ENCODE data around the gene FMN2. TPM values are rescaled to one million over a fixed set of nuclear protein-coding genes. Genes with fewer than 3 reads are reported as not detected.

FMN2 gene
- polyA plus RNA-seq, 2 of the 4 experiments (the other 2 are of a cell fraction), result 2.8 to 4.2 TPM

DNA sequence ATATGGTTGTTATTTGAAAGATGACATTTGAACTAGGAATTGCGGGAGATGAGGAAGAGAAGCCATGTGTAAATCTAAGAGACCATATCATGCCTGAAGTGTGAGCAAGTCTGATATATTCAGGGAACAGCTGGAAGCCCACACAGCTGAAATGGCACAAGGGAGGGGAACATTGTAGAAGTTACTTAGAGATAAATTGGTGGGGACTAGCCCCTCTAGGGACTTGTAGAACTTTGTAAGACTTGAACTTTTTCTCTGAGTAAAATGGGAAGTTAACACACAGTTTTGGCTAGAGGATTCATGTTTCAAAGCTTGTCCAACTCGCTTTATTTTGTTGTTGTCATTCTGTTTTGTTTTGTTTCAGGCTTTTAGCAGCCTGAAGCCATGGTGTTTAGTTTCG lies 216.4 kb downstream of the FMN2 start:
- FAIRE-seq, result no peak
- 86% methylated on average over 3 of the region's 3 CpGs for WGBS (ENCODE audit: missing lambda C conversion rate)
- ChIA-PET POLR2A (no interaction called here), CTCF (no interaction called here)
- H3K9me3 ChIP-seq, result peaks cover 10% of the 10 kb centered on the region
- DNase-seq (ENCODE audit: low read depth in 1 of 2, low spot score in 1 of 2), result no peak
- no peak overlapping the region for H3K4me3 ChIP-seq
- peak overlapping the region; percentile 82 to 87; a peak in 4 of 6 replicates for H3K27ac ChIP-seq
- TF ChIP-seq PHF8 (IDR thresholded peaks at IDR 0.05; ENCODE audit: borderline replicate concordance, low read depth) (no peak), ZNF302 (CRISPR knock-in tag; IDR thresholded peaks at IDR 0.05) (no peak), KDM5A (IDR thresholded peaks at IDR 0.05) (no peak), NFE2L2 (conservative IDR thresholded peaks at IDR 0.05; ENCODE audit: low read length) (no peak), CBX8 (IDR thresholded peaks at IDR 0.05) (no peak), CHD2 (IDR thresholded peaks at IDR 0.05; ENCODE audit: low read length, partially characterized antibody) (no peak), MAZ (IDR thresholded peaks at IDR 0.05; ENCODE audit: borderline replicate concordance, low read depth, low read length) (no peak), USF2 (IDR thresholded peaks at IDR 0.05) (no peak), HOXB5 (CRISPR knock-in tag; IDR thresholded peaks at IDR 0.05) (no peak), RNF2 (IDR thresholded peaks at IDR 0.05; ENCODE audit: borderline replicate concordance, low read depth) (no peak), FOSL2 (IDR thresholded peaks at IDR 0.05) (no peak), FOSL2 (CRISPR knock-in tag; IDR thresholded peaks at IDR 0.05) (no peak), TP53 (CRISPR knock-in tag; IDR thresholded peaks at IDR 0.05) (no peak), FOSB (CRISPR knock-in tag; IDR thresholded peaks at IDR 0.05) (no peak)
- TF ChIP-seq, protein P1, sequence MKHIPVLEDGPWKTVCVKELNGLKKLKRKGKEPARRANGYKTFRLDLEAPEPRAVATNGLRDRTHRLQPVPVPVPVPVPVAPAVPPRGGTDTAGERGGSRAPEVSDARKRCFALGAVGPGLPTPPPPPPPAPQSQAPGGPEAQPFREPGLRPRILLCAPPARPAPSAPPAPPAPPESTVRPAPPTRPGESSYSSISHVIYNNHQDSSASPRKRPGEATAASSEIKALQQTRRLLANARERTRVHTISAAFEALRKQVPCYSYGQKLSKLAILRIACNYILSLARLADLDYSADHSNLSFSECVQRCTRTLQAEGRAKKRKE (CRISPR knock-in tag; IDR thresholded peaks at IDR 0.05; ENCODE audit: low read depth), result no peak
- no peak overlapping the region for H3K4me2 ChIP-seq
- peaks cover 47% of the 10 kb centered on the region for H3K4me1 ChIP-seq
- ATAC-seq, result no peak

- Histone ChIP-seq H3K4me1 (peaks cover 56% of the 10 kb centered on the region), H3K4me3 (no peak overlapping the region), H3K4me2 (peak overlapping the region; percentile 72), H3K9me3 (peaks cover 4% of the 10 kb centered on the region; the same call in 1 of the 3 replicates), H3K27ac (peak overlapping the region; percentile 82 to 87)
- peak in 1 of 2 experiments; percentile 28 for DNase-seq (ENCODE audit: low read depth in 1 of 2, low spot score in 1 of 2)
- 47% methylated on average over 4 of the region's 4 CpGs for WGBS (ENCODE audit: missing lambda C conversion rate)
- POLR2A ChIA-PET, result no interaction called here
- CTCF ChIA-PET, result interaction anchor here (0.6 to 1.4 kb wide), 2 partner anchors 12 to 61 kb away, joined by 3 read pairs; no protein-coding TSS in a partner anchor
- TF ChIP-seq HOXB5 (CRISPR knock-in tag; IDR thresholded peaks at IDR 0.05), result no peak
- TF ChIP-seq, protein P2, sequence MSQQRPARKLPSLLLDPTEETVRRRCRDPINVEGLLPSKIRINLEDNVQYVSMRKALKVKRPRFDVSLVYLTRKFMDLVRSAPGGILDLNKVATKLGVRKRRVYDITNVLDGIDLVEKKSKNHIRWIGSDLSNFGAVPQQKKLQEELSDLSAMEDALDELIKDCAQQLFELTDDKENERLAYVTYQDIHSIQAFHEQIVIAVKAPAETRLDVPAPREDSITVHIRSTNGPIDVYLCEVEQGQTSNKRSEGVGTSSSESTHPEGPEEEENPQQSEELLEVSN (IDR thresholded peaks at IDR 0.05; ENCODE audit: borderline replicate concordance, low read depth), result no peak
- TF ChIP-seq, protein P3, sequence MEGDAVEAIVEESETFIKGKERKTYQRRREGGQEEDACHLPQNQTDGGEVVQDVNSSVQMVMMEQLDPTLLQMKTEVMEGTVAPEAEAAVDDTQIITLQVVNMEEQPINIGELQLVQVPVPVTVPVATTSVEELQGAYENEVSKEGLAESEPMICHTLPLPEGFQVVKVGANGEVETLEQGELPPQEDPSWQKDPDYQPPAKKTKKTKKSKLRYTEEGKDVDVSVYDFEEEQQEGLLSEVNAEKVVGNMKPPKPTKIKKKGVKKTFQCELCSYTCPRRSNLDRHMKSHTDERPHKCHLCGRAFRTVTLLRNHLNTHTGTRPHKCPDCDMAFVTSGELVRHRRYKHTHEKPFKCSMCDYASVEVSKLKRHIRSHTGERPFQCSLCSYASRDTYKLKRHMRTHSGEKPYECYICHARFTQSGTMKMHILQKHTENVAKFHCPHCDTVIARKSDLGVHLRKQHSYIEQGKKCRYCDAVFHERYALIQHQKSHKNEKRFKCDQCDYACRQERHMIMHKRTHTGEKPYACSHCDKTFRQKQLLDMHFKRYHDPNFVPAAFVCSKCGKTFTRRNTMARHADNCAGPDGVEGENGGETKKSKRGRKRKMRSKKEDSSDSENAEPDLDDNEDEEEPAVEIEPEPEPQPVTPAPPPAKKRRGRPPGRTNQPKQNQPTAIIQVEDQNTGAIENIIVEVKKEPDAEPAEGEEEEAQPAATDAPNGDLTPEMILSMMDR (IDR thresholded peaks at IDR 0.05), result no peak
- TF ChIP-seq MAFK (IDR thresholded peaks at IDR 0.05; ENCODE audit: partially characterized antibody), result no peak
- no peak for TF ChIP-seq CBX8 (IDR thresholded peaks at IDR 0.05)
- TF ChIP-seq, protein P4, sequence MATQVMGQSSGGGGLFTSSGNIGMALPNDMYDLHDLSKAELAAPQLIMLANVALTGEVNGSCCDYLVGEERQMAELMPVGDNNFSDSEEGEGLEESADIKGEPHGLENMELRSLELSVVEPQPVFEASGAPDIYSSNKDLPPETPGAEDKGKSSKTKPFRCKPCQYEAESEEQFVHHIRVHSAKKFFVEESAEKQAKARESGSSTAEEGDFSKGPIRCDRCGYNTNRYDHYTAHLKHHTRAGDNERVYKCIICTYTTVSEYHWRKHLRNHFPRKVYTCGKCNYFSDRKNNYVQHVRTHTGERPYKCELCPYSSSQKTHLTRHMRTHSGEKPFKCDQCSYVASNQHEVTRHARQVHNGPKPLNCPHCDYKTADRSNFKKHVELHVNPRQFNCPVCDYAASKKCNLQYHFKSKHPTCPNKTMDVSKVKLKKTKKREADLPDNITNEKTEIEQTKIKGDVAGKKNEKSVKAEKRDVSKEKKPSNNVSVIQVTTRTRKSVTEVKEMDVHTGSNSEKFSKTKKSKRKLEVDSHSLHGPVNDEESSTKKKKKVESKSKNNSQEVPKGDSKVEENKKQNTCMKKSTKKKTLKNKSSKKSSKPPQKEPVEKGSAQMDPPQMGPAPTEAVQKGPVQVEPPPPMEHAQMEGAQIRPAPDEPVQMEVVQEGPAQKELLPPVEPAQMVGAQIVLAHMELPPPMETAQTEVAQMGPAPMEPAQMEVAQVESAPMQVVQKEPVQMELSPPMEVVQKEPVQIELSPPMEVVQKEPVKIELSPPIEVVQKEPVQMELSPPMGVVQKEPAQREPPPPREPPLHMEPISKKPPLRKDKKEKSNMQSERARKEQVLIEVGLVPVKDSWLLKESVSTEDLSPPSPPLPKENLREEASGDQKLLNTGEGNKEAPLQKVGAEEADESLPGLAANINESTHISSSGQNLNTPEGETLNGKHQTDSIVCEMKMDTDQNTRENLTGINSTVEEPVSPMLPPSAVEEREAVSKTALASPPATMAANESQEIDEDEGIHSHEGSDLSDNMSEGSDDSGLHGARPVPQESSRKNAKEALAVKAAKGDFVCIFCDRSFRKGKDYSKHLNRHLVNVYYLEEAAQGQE (IDR thresholded peaks at IDR 0.05), result no peak
- TF ChIP-seq RNF2 (IDR thresholded peaks at IDR 0.05; ENCODE audit: borderline replicate concordance, low read depth), result no peak
- TF ChIP-seq NPAS2 (CRISPR knock-in tag; IDR thresholded peaks at IDR 0.05; ENCODE audit: borderline replicate concordance), result no peak
- TF ChIP-seq HES2 (IDR thresholded peaks at IDR 0.05), result no peak
- peak; percentile 42; a peak in 3 of 6 replicates for ATAC-seq
- FAIRE-seq, result no peak
These were observed 218.1 kb downstream of the FMN2 start for GRCh38 chr1:240309769-240310168.
